Effector memory CD4-positive, alpha-beta T cell (primary cell): Measurements from ENCODE around the gene CPB1.

Experiments
- DNase-seq, 3 donors: peaks; one replicate each; pipeline ENCODE4 v3.0.0-alpha.2; 2020
- H3K27ac ChIP-seq: 2 replicates; pipeline ENCODE4 v1.7.0; 2013; ENCODE audit warnings: mild to moderate bottlenecking, low read length, moderate library complexity; ENCODE audit not compliant: insufficient read depth, poor library complexity, severe bottlenecking
- H3K27me3 ChIP-seq: replicated peaks from 2 replicates; pipeline ENCODE4 v1.7.0; 2013; ENCODE audit warnings: mild to moderate bottlenecking, low read length; ENCODE audit not compliant: insufficient read depth, control insufficient read depth, poor library complexity, severe bottlenecking
- H3K36me3 ChIP-seq: 2 replicates; pipeline ENCODE4 v1.7.0; 2013; ENCODE audit warnings: mild to moderate bottlenecking, low read length, moderate library complexity; ENCODE audit not compliant: control insufficient read depth, insufficient read depth
- H3K4me1 ChIP-seq: 2 replicates; pipeline ENCODE4 v1.7.0; 2013; ENCODE audit warnings: low read length, mild to moderate bottlenecking; ENCODE audit not compliant: control insufficient read depth, insufficient read depth, poor library complexity, severe bottlenecking
- H3K4me3 ChIP-seq: 2 replicates; pipeline ENCODE4 v1.7.0; 2013; ENCODE audit warnings: low read length, low read depth, mild to moderate bottlenecking; ENCODE audit not compliant: insufficient read depth, poor library complexity, severe bottlenecking
- H3K9me3 ChIP-seq: 2 replicates; pipeline ENCODE4 v1.7.0; 2013; ENCODE audit warnings: mild to moderate bottlenecking, low read length, moderate library complexity; ENCODE audit not compliant: control insufficient read depth

Gene CPB1

GRCh38 chr3:148878095-148878494 is 50.5 kb downstream of the CPB1 start:
- Histone ChIP-seq H3K27me3 (no peaks in the 10 kb centered on the region), H3K36me3 (no peaks in the 10 kb centered on the region), H3K4me1 (no peaks in the 10 kb centered on the region), H3K27ac (no peak overlapping the region), H3K4me3 (no peak overlapping the region), H3K9me3 (no peaks in the 10 kb centered on the region)
- DNase-seq, result no peak

DNA sequence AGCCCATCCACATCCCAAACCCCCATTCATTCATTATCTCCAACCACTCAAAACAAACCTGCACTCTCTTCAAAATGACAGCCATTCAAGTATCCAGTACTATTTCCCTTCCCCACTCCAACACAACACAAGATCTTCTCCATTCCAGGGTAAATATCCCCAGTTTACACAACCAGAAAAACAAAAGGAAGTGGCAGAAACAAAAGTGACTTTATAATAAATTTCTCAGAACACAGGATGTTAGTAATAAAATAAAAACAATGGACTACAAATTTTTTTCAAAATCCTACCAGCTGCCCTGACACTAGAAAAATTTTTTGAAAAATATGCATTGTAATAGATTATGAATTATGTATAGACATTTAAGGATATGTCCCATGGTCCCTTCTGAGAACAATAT is 51.6 kb downstream of the CPB1 start:
- no peaks in the 10 kb centered on the region for H3K9me3 ChIP-seq
- no peaks in the 10 kb centered on the region for H3K36me3 ChIP-seq
- no peaks in the 10 kb centered on the region for H3K27me3 ChIP-seq
- no peak for DNase-seq
- H3K27ac ChIP-seq, result no peak overlapping the region
- no peaks in the 10 kb centered on the region for H3K4me1 ChIP-seq
- H3K4me3 ChIP-seq, result no peak overlapping the region

- no peak overlapping the region for H3K27ac ChIP-seq
- H3K9me3 ChIP-seq, result no peaks in the 10 kb centered on the region
- no peak overlapping the region for H3K4me3 ChIP-seq
- H3K4me1 ChIP-seq, result no peaks in the 10 kb centered on the region
- no peaks in the 10 kb centered on the region for H3K27me3 ChIP-seq
- DNase-seq, result no peak
- no peaks in the 10 kb centered on the region for H3K36me3 ChIP-seq
These were observed 53.1 kb downstream of the CPB1 start for GRCh38 chr3:148880681-148881080.

GRCh38 chr3:148881286-148881685 is 53.7 kb downstream of the CPB1 start:
- H3K36me3 ChIP-seq, result no peaks in the 10 kb centered on the region
- H3K27ac ChIP-seq, result no peak overlapping the region
- no peaks in the 10 kb centered on the region for H3K9me3 ChIP-seq
- H3K4me3 ChIP-seq, result no peak overlapping the region
- peaks cover 3% of the 10 kb centered on the region for H3K27me3 ChIP-seq
- no peak for DNase-seq
- no peaks in the 10 kb centered on the region for H3K4me1 ChIP-seq

- Histone ChIP-seq H3K4me1 (no peaks in the 10 kb centered on the region), H3K27ac (no peak overlapping the region), H3K36me3 (no peaks in the 10 kb centered on the region), H3K9me3 (no peaks in the 10 kb centered on the region), H3K4me3 (no peak overlapping the region), H3K27me3 (peaks cover 3% of the 10 kb centered on the region)
- DNase-seq, result no peak
These were observed 54.7 kb downstream of the CPB1 start for GRCh38 chr3:148882288-148882687.

DNA sequence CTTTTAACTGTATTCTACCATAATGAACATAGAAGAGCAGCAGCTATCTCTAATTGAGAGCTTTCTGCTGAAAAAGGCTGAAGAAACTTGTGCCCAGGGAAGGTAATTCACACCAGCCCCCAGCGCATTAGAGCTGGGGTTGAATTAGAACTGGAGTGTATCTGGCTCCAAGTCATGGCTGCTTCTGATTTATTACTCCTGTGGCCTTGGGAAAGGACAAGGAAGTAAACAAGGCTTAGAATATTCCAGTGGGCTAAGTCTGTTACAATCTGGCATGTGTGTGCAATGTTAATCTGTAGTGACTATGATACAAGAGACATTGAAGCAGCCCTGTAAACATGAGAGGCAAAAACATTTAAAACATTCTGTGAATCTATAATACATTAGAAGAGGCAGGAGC is 55.6 kb downstream of the CPB1 start:
- Histone ChIP-seq H3K36me3 (no peaks in the 10 kb centered on the region), H3K4me3 (no peak overlapping the region), H3K9me3 (no peaks in the 10 kb centered on the region), H3K4me1 (no peaks in the 10 kb centered on the region), H3K27ac (no peak overlapping the region), H3K27me3 (peaks cover 3% of the 10 kb centered on the region)
- DNase-seq, result no peak

- Histone ChIP-seq H3K36me3 (no peaks in the 10 kb centered on the region), H3K4me3 (no peak overlapping the region), H3K27ac (no peak overlapping the region), H3K9me3 (no peaks in the 10 kb centered on the region), H3K27me3 (peaks cover 3% of the 10 kb centered on the region), H3K4me1 (no peaks in the 10 kb centered on the region)
- no peak for DNase-seq
These were observed 56.6 kb downstream of the CPB1 start for GRCh38 chr3:148884261-148884660.

- no peak overlapping the region for H3K27ac ChIP-seq
- H3K4me1 ChIP-seq, result no peaks in the 10 kb centered on the region
- H3K9me3 ChIP-seq, result no peaks in the 10 kb centered on the region
- no peak overlapping the region for H3K4me3 ChIP-seq
- no peaks in the 10 kb centered on the region for H3K36me3 ChIP-seq
- H3K27me3 ChIP-seq, result peaks cover 3% of the 10 kb centered on the region
- DNase-seq, result no peak
These were observed 62.2 kb downstream of the CPB1 start for GRCh38 chr3:148889828-148890227.

GRCh38 chr3:148896062-148896461 is 68.5 kb downstream of the CPB1 start:
- H3K27ac ChIP-seq, result no peak overlapping the region
- H3K36me3 ChIP-seq, result no peaks in the 10 kb centered on the region
- H3K4me3 ChIP-seq, result no peak overlapping the region
- no peak for DNase-seq
- H3K27me3 ChIP-seq, result no peaks in the 10 kb centered on the region
- H3K9me3 ChIP-seq, result no peaks in the 10 kb centered on the region
- H3K4me1 ChIP-seq, result no peaks in the 10 kb centered on the region

DNA sequence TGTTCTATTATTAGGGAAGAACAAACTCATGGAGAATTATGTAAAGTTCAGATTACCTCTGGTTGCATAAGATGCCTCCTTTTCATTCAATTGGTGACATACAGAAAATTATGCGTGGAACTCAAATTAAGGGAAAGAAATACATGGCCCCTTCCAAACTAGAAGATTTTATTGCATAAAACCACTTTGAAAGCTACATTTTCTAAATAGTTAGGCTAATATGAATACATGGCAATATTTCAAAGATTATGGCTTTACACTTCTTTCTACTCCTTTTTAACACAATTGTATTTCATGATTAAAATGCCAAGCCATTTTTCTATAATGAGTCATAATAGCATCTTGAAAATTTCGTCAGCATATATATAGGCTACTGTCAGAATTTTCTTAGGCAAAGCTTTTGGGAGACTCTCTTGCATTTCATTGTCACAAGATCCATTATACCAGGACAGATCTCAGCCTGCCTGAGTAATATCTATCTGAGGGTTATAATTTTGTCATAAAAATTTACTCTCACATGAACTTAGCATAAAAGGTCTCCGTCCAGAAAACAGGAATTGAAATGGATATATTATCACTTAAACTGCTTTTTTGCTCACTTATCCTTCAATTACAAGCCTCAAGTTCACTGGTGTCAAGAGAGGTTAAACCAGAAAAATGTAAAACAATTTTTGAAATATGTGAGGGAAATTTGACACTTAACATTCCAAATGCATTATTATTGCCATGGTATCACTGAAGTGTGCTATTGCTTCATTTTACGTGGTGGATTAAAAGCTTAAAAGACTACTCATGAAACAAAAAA is 74.6 kb downstream of the CPB1 start:
- H3K4me3 ChIP-seq, result no peak overlapping the region
- H3K4me1 ChIP-seq, result no peaks in the 10 kb centered on the region
- H3K27ac ChIP-seq, result no peak overlapping the region
- H3K9me3 ChIP-seq, result no peaks in the 10 kb centered on the region
- no peaks in the 10 kb centered on the region for H3K36me3 ChIP-seq
- H3K27me3 ChIP-seq, result no peaks in the 10 kb centered on the region
- DNase-seq, result no peak
